WTC11 (cell line): ENCODE data around the gene PDSS2.

Experiments
- ATF6 ChIP-seq: sonication (generic); formaldehyde crosslinking; IDR thresholded peaks from 2 replicates; pipeline ENCODE4 v1.8.1; 2023; ENCODE audit warnings: mild to moderate bottlenecking, missing genetic modification reagents
- CTCF ChIP-seq: fragments of 200-600 bp; IDR thresholded peaks from 2 replicates; pipeline ENCODE4 v1.8.0; 2022; ENCODE audit warnings: antibody characterized with exemption
- MAX ChIP-seq: sonication (generic); formaldehyde crosslinking; IDR thresholded peaks from 2 replicates; pipeline ENCODE4 v1.8.0; 2022; ENCODE audit warnings: mild to moderate bottlenecking, missing genetic modification reagents
- NR3C1 ChIP-seq: sonication (generic); formaldehyde crosslinking; conservative IDR thresholded peaks from 2 replicates; pipeline ENCODE4 v1.8.1; 2023; ENCODE audit warnings: low read depth, mild to moderate bottlenecking, missing genetic modification reagents
- OVOL2 ChIP-seq: fragments of 250-450 bp; sonication (Bioruptor Pico); IDR thresholded peaks from 2 replicates; pipeline ENCODE4 v1.9.0; 2021; ENCODE audit warnings: mild to moderate bottlenecking, borderline replicate concordance

- TF ChIP-seq ATF6 (CRISPR knock-in tag) (no peak), CTCF (no peak), MAX (no peak), NR3C1 (no peak), OVOL2 (CRISPR knock-in tag) (no peak)
Measured at GRCh38 chr6:107436881-107437280, 22.5 kb downstream of the PDSS2 start.
